Epithelial cell of proximal tubule (primary cell): Measurements from ENCODE around the gene FASTKD1. TPM values are rescaled to one million over a fixed set of nuclear protein-coding genes. Genes with fewer than 3 reads are reported as not detected.
A peak's percentile ranks its signal among the peaks of the same experiment; 100 is the strongest.

ENCODE experiments used
- DNase-seq: peaks from one replicate; pipeline ENCODE4 v3.0.0-alpha.2; 2011; ENCODE audit warnings: low read depth
- H3K4me3 ChIP-seq: 2 replicates; pipeline ENCODE4 v1.5.1; 2011; ENCODE audit warnings: low read depth, mild to moderate bottlenecking, low read length
- CTCF ChIP-seq: conservative IDR thresholded peaks from 2 replicates; pipeline ENCODE4 v1.5.1; 2012; ENCODE audit warnings: low read depth, mild to moderate bottlenecking, low read length
- total RNA-seq: library from RNA; depleted of rRNA; stranded (reverse); fragments of >200 nt; gene quantifications from 2 replicates; pipeline ENCODE4 v1.2.3, GENCODE V29; 2015

FASTKD1 gene
- total RNA-seq, 1 donor from 2014 or later, result 15.3 TPM

- no peak for TF ChIP-seq CTCF
- DNase-seq, result no peak
Measured at GRCh38 chr2:169480079-169480465, 93.6 kb downstream of the FASTKD1 start.

More at GRCh38 chr2:169480079-169480465, 93.6 kb downstream of the FASTKD1 start:
- peak overlapping the region; percentile 83 for H3K4me3 ChIP-seq

Other genes starting within 250 kb of the FASTKD1 start
- 0.17 TPM in 1 of 2 replicates, not detected in the other for gene LRP2, start 211.3 kb downstream of the FASTKD1 start, total RNA-seq
- 3.6 and 4.3 TPM in 2 replicates for gene BBS5, start 94.4 kb downstream of the FASTKD1 start, total RNA-seq
- 0.07 TPM in 1 of 2 replicates, not detected in the other for gene KLHL41, start 64.2 kb downstream of the FASTKD1 start, total RNA-seq
- gene PPIG, start 10.5 kb upstream of the FASTKD1 start, total RNA-seq, result 15.0 and 21.9 TPM in 2 replicates
- gene CFAP210, start 120.5 kb upstream of the FASTKD1 start, total RNA-seq, result 0.14 TPM in 1 of 2 replicates, not detected in the other
- 1.4 and 3.6 TPM in 2 replicates for gene PHOSPHO2, start 120.6 kb upstream of the FASTKD1 start, total RNA-seq
- gene KLHL23, start 160.0 kb upstream of the FASTKD1 start, total RNA-seq, result 19.1 and 28.1 TPM in 2 replicates
- 101 and 110 TPM in 2 replicates for gene SSB, start 225.0 kb upstream of the FASTKD1 start, total RNA-seq